GM21381 (cell line): ENCODE measurements around the gene PRLR.
"Not testable (repeated sequence)": the region's sequence is repeated elsewhere in the genome, so short reads cannot be mapped to it uniquely, and the experiment has no call there.

Experiments
- ATAC-seq: cut with Tn5 transposase; IDR thresholded peaks from one replicate; pipeline ENCODE4 v1.9.1; 2021; ENCODE audit warnings: mild to moderate bottlenecking, moderate library complexity; ENCODE audit not compliant: unreplicated experiment

Gene PRLR

DNA sequence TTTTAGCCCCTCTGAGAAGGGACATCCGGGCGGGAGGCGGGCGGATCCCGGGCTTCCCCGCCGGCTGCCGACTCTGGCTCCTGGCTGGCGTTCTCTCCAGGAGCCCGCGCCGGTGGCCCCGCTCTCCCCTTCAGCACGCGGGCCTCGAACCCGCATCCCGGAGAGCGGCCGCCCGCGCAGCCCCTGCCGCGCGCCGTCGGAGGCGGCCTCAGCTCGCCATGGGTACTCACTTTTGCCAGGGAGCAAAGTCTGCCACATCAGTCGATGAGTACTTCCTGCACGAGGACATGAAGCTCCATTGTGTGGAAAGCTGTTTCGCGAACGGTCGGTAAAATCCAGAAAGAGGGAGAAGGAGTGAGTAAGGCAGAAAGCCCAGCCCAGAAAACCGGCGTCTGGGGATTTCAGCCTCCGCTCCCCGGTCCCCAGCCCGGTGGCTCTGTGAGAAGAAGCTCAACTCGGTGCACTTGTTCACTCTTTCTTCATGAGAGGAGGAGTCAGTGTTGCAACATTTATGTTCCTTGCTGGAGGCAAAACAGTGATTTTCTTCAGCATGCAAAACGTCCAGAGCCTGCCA, at the start of gene PRLR:
TSS of gene PRLR (minus strand) at position 450 of the 574 bp plus-strand sequence. CDS start 140,867 bp downstream, outside the sequence.
- ATAC-seq, result peak; percentile 26

DNA sequence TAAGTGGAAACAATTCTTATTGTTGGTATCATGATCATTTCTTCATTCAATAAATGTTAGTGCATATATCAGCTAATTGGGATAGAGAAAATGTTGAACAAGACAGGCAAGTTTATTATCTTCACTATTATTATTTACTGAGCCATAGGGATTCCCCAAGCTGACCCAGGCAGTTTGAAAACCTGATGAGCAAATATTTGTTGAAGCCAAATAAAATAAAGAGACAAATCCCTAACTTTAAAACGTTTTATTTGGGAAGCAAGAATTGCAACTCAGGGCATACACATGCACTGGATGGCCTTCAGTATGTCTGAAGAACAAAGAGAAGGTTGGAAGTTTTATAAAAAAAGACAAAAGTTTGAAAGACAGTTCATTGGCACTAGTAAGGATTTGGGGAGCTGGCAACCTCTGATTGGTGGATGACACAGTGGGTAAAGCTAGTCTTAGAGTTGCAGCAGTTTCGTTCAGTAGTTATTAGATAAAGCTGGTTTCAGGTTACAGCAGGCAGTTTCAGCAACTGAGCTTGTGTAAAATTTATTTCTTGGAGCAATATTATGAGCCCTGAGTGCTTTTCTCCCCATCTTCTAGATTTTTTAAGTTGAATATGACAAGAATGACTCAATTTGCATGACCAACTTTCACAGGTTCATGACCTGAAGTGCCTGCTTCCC, 44.7 kb upstream of the PRLR start:
- no peak for ATAC-seq

DNA sequence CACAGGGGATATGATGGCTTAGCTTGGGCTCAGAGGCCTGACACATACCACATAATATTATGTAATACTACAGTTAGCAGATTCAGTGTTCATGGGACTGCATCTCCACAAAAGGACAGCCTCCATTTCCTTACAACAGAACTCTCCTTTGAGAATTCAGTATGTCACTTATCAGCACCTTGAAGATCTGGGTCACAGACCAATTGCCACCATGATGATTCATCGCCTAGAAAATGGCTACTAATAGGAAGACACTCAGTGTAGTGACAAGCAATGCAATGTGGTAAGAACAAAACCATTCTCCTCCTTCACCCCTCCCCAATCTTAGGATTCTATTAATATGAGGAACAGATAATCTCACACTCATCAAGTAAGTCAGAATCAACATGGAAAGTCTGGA, 38.7 kb upstream of the PRLR start:
- no peak for ATAC-seq

DNA sequence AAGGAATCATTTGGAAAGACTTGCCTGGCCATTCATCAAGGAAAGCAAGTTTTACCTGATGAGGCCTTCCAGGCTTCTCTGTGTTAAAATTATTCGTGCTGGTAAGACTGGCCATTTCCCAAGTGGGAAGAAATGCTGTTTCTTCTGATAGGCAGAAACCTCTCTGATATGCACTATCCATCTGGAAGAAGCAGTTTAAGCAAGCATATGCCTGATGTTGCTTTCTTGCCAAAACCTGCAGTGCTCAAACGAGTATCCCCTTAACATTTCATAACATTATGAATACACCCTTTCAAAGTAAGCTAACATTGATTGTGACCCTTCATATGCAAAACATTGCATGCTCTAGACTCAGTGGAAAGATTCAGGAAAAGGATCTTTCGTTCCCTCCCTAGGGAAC, 36.0 kb upstream of the PRLR start:
- no peak for ATAC-seq

DNA sequence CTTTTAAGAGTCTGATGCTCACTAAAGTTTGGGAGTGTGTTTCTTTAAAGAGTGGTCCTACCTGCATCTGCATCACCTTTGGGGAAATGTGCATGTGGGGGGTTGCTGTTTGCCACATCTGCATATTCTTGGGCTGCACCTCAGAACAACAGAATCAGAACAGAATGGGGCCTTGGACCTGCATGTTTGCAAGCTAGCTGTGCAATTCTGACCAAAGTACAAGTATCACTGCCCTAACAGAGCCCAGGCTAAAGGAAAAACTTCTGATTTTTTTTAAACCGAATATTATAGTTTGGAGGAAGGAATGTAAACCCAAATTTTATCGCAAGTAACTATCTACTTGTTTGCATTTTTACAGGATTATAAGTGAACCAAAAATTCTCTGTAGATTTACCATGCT, 34.2 kb upstream of the PRLR start:
- ATAC-seq, result no peak

DNA sequence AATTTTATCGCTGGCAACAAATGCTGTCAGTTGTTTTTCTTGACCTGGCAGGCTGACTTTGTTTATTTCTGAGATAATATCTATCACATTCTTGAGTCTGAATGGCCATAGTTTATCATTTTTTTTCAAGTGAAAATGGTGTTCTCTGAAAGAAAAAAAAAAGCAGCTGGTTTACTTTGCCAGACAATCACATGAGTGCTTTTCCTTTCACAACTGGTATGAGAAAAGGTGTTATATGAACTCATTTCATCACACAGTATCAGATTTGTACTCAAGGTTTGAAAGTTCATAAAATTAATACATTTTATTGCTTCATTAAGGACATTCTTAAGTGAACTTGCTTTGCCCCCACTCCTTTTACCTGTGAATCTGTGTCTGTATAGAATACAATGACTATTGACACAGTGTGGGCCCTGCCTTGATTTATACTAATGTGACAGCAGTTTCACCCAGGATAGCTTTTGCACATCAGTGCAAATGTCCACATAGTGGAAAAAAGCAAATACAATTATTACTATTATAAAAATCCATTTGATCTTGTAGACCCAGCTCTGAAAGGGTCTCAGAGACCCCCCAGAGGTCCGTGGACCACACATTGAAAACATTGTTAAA, 33.1 kb upstream of the PRLR start:
- ATAC-seq, result no peak

DNA sequence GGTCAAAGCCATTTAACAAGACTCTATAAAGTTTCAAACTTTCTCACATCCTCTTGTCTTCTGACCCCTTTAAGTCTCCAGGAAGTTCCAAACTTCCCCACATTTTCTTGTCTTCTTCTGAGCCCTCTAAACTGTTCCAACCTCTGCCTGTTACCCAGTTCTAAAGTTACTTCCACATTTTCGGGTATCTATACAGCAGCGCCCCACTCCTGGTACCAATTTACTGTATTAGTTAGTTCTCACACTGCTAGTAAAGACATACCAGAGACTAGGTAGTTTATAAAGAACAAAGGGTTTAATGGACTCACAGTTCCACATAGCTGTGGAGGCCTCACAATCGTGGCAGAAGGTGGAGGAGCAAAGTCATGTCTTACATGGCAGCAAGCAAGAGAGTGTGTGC, 23.3 kb upstream of the PRLR start:
- no peak for ATAC-seq

DNA sequence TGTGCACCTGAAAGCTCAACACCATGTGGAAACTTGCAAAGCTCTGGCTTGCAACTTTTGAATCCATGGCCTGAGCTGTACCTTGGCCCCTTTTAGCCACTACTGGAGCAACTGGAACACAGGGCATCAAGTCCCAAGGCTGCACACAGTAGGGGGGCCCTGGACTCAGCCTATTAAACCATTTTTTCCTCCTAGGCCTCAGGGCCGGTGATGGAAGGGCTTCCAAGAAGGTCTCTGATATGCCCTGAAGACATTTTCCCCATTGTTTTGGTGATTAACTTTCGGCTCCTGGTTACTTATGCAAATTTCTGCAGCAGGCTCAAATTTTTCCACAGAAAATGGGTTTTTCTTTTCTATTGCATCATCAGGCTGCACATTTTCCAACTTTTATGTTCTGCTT, 22.7 kb upstream of the PRLR start:
- ATAC-seq, result no peak

DNA sequence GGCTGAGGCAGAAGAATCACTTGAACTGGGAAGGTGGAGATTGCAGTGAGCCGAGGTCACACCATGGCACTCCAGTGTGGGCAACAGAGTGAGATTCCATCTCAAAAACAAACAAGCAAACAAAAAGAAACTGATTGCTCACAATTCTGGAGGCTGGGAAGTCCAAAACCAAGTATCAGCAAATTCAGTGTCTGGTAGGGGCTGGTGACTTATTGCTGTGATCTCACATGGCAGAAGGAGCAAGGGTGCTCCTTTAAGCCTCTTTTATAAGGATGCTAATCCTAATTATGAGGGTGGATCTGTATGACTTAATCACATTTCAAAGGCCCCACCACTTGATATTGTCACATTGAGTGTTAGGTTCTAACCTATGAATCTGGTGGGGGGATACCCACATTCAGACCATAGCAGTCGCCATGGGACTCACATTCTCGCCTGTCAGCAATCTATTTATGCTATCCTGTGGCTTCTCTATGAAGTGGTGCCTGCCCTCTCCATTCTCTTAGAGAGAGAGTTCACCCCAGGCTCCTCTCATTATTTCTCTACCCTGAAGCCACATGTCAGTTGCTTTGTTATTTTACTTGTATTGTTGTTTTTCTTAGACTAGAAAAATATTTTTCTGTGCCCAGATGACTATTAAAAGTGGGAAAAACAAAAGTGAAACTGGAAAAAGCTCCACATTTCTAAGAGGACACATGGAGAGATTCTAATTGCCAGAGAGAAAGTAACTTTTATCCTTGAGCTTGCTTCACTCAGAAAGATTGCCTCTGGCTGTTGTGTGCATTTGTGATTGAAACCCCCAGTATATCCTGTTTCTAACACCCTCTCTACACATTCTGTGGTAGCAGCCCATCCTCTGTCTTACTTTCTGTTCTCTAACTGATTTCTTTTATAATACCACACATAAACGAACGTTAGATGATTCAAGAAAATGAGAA, 18.8 kb upstream of the PRLR start:
- ATAC-seq, result no peak

DNA sequence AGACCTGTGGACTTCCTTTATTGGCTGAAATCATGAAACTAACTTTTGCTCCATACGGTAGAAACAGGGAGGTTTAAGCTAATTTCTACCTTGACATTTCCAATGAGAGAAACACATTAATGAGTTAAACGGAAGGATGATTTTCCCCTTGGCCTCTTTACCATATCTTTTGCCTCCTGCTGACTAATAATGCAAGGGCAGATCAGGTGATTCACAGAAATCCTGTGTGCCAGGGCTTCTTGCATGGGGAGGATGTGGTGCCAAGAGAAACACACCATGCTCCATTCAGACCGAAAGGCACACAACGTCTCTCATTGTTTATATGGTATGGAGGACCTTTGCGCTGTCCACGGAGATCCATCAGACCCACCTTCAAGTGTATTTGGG, 17.4 kb upstream of the PRLR start:
- ATAC-seq, result no peak

DNA sequence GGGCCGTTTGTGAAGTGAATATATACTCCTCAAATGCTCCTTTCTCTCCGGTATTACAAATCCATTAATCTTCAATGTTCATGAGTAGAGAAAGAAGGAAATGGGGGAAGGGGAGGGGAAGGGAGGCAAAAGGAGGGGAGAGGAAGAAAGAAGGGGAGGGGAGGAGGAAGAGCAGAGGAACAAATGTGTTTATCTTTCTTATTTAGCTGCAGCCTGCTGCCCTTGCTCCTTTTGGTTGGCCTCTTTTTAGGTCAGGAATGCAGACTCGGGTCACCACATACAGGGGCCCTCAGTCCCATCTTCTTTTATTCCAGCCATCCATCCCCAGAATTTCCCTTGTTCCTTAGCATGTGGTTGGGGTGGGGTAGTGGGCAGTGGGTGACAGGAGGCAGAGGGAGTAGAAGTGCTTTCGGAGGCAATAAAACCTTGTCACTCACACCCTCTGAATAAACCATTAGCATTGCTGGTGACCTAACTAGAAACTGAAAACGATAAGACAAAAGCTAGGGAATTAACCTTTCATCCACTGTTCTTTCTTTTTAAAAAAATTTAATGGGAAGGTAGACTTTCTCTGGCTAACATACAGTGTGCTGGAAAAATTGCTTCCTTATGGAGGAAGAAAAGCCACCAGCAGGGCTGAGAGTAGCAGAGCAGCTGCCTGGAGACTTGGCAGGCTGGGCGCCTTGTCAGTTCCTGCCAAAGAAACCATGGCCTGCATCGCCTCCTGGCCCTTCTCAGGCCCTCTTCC, 16.8 kb upstream of the PRLR start:
- ATAC-seq, result no peak

DNA sequence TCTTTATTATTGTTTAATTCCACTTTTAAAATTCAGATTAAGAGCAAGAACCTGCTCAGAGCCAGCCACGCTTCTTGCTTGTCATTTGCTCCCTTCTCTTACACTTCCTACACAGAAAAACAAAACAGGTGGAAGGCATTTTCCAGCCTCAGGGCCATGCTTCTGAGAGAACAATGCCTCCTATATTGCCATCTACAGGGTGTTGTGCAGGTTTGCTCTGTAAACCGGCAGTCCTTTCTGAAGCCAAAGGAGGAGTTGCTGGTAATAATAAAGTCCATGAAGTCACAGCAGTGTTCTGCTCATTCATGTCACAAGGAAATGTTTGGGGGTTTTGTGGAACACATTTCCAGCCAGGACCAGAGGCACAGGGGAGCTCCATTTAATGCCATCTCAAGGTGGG, 16.1 kb upstream of the PRLR start:
- no peak for ATAC-seq

DNA sequence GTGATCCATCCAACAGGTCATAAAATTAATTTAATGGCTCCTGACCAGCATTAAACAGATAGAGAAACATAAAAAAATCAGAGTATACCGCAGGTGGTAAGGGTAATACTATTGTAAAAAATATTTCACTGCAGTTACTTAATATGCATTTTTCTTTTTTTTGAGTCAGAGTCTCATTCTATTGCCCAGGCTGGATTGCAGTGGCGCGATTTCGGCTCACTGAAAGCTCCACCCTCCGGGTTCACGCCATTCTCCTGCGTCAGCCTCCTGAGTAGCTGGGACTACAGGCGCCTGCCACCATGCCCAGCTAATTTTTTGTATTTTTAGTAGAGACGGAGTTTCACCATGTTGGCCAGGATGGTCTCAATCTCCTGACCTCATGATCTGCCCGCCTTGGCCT, 15.1 kb upstream of the PRLR start:
- not testable (repeated sequence) for ATAC-seq

DNA sequence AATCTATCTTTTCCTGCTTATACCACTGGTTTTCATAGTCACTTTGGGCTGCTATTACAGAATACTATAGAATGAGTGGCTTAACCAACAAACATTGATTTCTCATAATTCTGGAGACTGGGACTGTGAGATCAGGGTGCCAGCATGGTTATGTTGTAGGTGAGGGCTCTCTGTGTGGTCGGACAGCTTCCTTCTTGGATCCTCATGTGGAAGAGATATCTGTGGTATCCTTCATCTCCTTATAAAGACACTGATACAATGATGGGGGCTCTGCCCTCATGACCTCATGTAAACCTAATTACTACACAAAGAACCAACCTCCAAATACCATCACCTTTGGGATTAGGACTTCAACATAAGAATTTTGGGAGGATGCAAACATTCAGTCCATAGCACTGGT, 13.9 kb upstream of the PRLR start:
- no peak for ATAC-seq

DNA sequence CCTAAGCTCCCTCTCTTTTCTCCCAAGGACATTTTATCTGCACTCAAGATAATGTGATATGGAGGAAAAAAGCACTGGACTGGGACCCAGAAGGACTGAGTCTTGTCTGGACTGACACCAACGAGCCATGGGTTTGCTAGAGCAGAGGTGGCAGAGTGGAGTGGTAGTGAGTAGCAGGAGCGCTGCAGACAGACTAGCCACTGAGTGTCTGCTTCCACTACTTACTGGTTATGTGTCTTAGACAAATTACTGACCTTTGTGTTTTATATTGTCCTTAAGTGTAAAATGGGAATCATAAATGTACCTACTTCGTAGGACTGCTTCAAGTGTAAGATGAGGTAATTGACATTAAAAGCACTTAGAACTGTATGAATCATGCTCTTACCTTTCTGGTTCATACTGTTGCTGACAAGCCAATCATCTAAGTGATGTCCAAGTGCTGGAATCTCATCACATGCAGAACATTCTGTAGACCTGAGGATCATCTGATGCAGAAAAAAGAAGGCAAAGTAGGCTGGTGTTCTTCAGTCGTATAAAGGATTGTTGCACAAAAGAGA, 12.5 kb upstream of the PRLR start:
- ATAC-seq, result no peak

DNA sequence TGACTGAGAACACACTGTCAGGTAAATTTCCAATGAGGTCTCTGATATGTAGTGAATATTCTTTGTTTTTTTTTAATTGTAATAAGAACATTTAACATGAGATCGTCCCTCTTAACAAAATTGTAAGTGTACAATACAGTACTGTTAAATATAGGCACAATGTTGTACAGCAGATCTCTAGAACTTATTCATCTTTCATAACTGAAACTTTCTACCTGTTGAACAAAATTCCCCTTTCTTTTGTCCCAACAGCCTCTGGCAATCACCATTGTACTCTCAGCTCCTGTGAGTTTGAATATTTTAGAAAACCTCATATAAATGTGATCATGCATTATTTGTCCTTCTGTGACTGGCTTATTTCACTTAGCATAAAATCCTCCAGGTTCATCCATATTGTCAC, 10.6 kb upstream of the PRLR start:
- no peak for ATAC-seq

DNA sequence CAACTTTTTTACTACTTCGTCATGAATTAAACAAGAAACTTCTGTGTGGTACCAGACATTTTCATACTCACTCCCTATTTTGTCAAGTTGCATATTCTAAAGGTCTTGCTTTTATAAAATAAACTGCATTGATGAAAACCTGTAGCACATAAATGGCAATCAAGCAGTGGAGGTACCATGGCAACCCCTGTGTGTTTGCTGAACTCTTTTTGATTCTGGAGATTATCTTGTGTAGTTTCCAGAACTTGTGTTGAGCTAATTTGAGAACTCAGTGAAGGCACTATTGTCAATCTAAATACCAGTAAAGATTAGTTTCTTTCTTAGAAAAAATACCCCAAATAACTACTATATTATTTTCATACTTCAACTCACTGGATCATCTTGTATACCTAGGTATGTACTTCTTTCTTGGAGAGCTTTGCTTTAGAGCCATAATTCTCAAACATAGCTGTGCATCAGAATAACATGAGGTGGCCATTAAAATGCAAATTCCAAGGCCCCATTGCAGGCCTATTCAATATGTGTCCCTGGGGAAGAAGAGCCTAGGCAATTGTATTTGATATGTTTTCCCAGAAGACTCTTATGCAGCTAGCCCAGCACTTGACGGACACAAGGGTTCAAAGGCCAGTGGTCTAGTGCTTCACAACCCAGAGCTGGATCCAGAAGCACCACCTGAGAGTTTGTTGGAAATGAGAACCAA, 9.8 kb upstream of the PRLR start:
- no peak for ATAC-seq

DNA sequence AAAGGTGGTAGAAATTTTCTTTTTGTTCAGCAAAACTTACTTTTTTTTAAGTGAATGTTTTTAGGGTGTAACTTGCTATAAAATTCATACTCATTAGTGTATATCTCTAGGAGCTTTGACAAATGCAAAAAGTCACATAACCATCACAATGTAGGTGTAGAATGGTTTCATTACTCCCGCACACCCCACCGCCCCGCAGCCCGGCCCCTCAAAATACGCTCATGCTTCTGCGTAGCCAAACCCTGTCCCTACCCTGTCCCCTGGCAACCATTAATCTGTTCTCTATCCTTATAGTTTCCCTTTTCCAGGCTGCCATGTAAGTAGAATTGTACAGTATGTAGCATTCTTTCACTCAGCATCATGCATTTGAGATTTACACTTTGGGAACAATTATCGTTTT, 9.2 kb upstream of the PRLR start:
- ATAC-seq, result no peak

DNA sequence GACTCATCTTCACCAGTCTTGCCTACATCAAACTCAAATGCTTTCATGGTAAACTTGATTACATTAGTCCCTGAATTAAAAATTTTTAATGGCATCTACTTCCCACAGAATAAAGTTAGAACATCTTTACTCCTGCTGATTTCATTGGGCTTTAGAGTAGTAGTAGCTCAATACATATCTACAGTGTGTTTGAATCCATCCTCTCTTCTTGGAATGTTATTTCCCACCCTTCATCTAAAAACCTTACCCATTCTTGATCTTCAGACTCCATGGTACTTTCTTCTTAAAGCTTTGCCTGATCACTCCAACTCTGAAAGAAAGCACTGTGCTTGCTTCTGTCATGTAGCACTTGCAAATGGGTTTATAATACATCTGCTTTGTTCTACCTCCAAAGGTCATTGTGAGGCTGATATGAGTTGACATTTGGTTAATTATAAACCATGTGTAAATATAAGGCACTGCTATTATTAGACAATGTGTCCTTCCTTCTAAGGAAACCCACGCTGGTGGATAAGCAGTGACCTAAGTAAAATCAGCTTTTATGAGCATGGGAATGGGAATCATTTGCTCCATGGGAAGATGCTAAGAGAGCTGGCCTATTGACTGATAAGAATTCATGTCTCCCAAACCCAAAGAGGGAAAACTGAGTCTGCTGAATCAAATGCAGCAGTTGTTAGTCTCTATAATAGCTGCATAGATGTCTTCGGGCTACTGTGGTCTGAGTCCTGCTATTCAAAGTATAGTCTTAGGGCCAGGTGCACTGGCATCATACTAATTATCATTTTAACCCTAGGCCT, 7.5 kb upstream of the PRLR start:
- ATAC-seq, result peak; percentile 79
